GM19240 (cell line): ENCODE results near the gene ZFHX3.

ENCODE experiments used
- DNase-seq: peaks from one replicate; pipeline ENCODE4 v3.0.0; 2011; ENCODE audit warnings: low spot score; ENCODE audit not compliant: insufficient read length

ZFHX3 gene

GRCh38 chr16:72833482-72833881 is 214.4 kb downstream of the ZFHX3 start:
- DNase-seq: no peak

GRCh38 chr16:72832621-72833248 is 215.2 kb downstream of the ZFHX3 start:
- DNase-seq: peak; percentile 48

GRCh38 chr16:72829846-72830775 is 217.8 kb downstream of the ZFHX3 start:
- no peak for DNase-seq

- no peak for DNase-seq
These were observed 220.1 kb downstream of the ZFHX3 start for GRCh38 chr16:72827866-72828265.

GRCh38 chr16:72825912-72826621 is 221.9 kb downstream of the ZFHX3 start:
- no peak for DNase-seq

- no peak for DNase-seq
These were observed 223.2 kb downstream of the ZFHX3 start for GRCh38 chr16:72824761-72825160.

GRCh38 chr16:72824027-72824426 is 223.9 kb downstream of the ZFHX3 start:
- DNase-seq: no peak

GRCh38 chr16:72821185-72821950 is 226.6 kb downstream of the ZFHX3 start:
- DNase-seq: no peak

GRCh38 chr16:72819345-72819744 is 228.6 kb downstream of the ZFHX3 start:
- no peak for DNase-seq

GRCh38 chr16:72818236-72818845 is 229.6 kb downstream of the ZFHX3 start:
- no peak for DNase-seq

GRCh38 chr16:72815348-72816318 is 232.3 kb downstream of the ZFHX3 start:
- peak; percentile 29 for DNase-seq

- no peak for DNase-seq
These were observed 233.7 kb downstream of the ZFHX3 start for GRCh38 chr16:72814226-72814625.

- no peak for DNase-seq
These were observed 235.3 kb downstream of the ZFHX3 start for GRCh38 chr16:72812672-72813071.

GRCh38 chr16:72811876-72812275 is 236.1 kb downstream of the ZFHX3 start:
- no peak for DNase-seq

- DNase-seq: no peak
These were observed 236.7 kb downstream of the ZFHX3 start for GRCh38 chr16:72811188-72811720.

- DNase-seq: no peak
These were observed 237.4 kb downstream of the ZFHX3 start for GRCh38 chr16:72810480-72810879.

GRCh38 chr16:72809446-72809845 is 238.5 kb downstream of the ZFHX3 start:
- DNase-seq: no peak

GRCh38 chr16:72808754-72809153 is 239.2 kb downstream of the ZFHX3 start:
- no peak for DNase-seq

- DNase-seq: no peak
These were observed 240.7 kb downstream of the ZFHX3 start for GRCh38 chr16:72807245-72807644.
